ENCODE data around the gene MAML2. TPM values are rescaled to one million over a fixed set of nuclear protein-coding genes. Genes with fewer than 3 reads are reported as not detected.

Gene MAML2
- total RNA-seq, 6 experiments from 2014 or later, result 24.9 to 30.8 (median 28.3) TPM

GRCh38 chr11:96311120-96311568 is 31.9 kb downstream of the MAML2 start:
- peak overlapping the region; percentile 66 for H3K27ac Mint-ChIP-seq
- H3K9me3 Mint-ChIP-seq, result no peaks in the 10 kb centered on the region
- DNase-seq, result peak; percentile 77
- no peaks in the 10 kb centered on the region; the same call in 1 of the 2 replicates for H3K27me3 Mint-ChIP-seq (ENCODE audit: insufficient read depth)
- TF ChIP-seq, protein P1, sequence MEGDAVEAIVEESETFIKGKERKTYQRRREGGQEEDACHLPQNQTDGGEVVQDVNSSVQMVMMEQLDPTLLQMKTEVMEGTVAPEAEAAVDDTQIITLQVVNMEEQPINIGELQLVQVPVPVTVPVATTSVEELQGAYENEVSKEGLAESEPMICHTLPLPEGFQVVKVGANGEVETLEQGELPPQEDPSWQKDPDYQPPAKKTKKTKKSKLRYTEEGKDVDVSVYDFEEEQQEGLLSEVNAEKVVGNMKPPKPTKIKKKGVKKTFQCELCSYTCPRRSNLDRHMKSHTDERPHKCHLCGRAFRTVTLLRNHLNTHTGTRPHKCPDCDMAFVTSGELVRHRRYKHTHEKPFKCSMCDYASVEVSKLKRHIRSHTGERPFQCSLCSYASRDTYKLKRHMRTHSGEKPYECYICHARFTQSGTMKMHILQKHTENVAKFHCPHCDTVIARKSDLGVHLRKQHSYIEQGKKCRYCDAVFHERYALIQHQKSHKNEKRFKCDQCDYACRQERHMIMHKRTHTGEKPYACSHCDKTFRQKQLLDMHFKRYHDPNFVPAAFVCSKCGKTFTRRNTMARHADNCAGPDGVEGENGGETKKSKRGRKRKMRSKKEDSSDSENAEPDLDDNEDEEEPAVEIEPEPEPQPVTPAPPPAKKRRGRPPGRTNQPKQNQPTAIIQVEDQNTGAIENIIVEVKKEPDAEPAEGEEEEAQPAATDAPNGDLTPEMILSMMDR (IDR thresholded peaks at IDR 0.05), result no peak
- H3K36me3 Mint-ChIP-seq (ENCODE audit: low read depth), result peaks cover 22% of the 10 kb centered on the region
- H3K4me1 Mint-ChIP-seq (ENCODE audit: low read depth), result peaks cover 100% of the 10 kb centered on the region
- H3K4me3 Mint-ChIP-seq, result peak overlapping the region; percentile 39

DNA sequence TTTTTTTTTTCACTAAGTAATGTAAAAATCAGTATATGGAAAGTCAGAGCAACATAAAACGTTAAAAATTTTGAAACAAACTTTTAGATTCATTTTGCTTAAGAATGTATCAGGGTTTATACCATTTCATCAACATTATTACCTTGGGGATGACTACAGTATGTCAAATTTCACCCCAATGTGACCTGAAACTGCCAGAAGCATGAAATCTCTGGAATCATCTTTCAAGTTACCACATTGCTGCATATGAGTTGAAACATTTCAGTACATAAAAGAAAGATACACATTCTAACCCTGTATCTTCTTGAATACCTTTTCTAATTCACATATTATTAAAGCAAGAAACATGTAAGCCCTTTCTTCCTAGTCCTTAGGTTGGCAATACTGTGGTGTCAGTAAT is 32.8 kb downstream of the MAML2 start:
- peak overlapping the region; percentile 39; the same call in 1 of the 2 replicates for H3K4me3 Mint-ChIP-seq
- peaks cover 100% of the 10 kb centered on the region for H3K4me1 Mint-ChIP-seq (ENCODE audit: low read depth)
- no peaks in the 10 kb centered on the region for H3K27me3 Mint-ChIP-seq (ENCODE audit: insufficient read depth)
- no peak for DNase-seq
- H3K9me3 Mint-ChIP-seq, result no peaks in the 10 kb centered on the region
- TF ChIP-seq, protein P1 (IDR thresholded peaks at IDR 0.05), result no peak
- H3K27ac Mint-ChIP-seq, result peak overlapping the region; percentile 66
- peaks cover 13% of the 10 kb centered on the region for H3K36me3 Mint-ChIP-seq (ENCODE audit: low read depth)

- no peak for DNase-seq
- H3K9me3 Mint-ChIP-seq, result no peaks in the 10 kb centered on the region
- peaks cover 100% of the 10 kb centered on the region for H3K4me1 Mint-ChIP-seq (ENCODE audit: low read depth)
- H3K27me3 Mint-ChIP-seq (ENCODE audit: insufficient read depth), result no peaks in the 10 kb centered on the region
- H3K27ac Mint-ChIP-seq, result peak overlapping the region; percentile 100
- peaks cover 13% of the 10 kb centered on the region for H3K36me3 Mint-ChIP-seq (ENCODE audit: low read depth)
- TF ChIP-seq, protein P1 (IDR thresholded peaks at IDR 0.05), result no peak
- peak overlapping the region; percentile 88 for H3K4me3 Mint-ChIP-seq
Observed at GRCh38 chr11:96309643-96310017, 33.4 kb downstream of the MAML2 start.

GRCh38 chr11:96309016-96309642 is 33.9 kb downstream of the MAML2 start:
- peaks cover 13% of the 10 kb centered on the region for H3K36me3 Mint-ChIP-seq (ENCODE audit: low read depth)
- DNase-seq, result no peak
- no peaks in the 10 kb centered on the region for H3K27me3 Mint-ChIP-seq (ENCODE audit: insufficient read depth)
- no peaks in the 10 kb centered on the region for H3K9me3 Mint-ChIP-seq
- peak overlapping the region; percentile 100 for H3K27ac Mint-ChIP-seq
- H3K4me1 Mint-ChIP-seq (ENCODE audit: low read depth), result peaks cover 100% of the 10 kb centered on the region
- H3K4me3 Mint-ChIP-seq, result peak overlapping the region; percentile 88
- TF ChIP-seq, protein P1 (IDR thresholded peaks at IDR 0.05), result no peak

- DNase-seq, result peak; percentile 92
- peak overlapping the region; percentile 100 for H3K27ac Mint-ChIP-seq
- H3K36me3 Mint-ChIP-seq (ENCODE audit: low read depth), result peaks cover 4% of the 10 kb centered on the region; the same call in 1 of the 2 replicates
- peak overlapping the region; percentile 88 for H3K4me3 Mint-ChIP-seq
- H3K27me3 Mint-ChIP-seq (ENCODE audit: insufficient read depth), result no peaks in the 10 kb centered on the region
- TF ChIP-seq, protein P1 (IDR thresholded peaks at IDR 0.05), result no peak
- H3K9me3 Mint-ChIP-seq, result no peaks in the 10 kb centered on the region
- peaks cover 100% of the 10 kb centered on the region for H3K4me1 Mint-ChIP-seq (ENCODE audit: low read depth)
Observed at GRCh38 chr11:96307776-96308140, 35.2 kb downstream of the MAML2 start.
